Measurements from ENCODE around the gene MARCHF2. TPM values are rescaled to one million over a fixed set of nuclear protein-coding genes. Genes with fewer than 3 reads are reported as not detected.

Gene MARCHF2
- total and polyA plus RNA-seq, 7 donors: 25.8 to 383 (median 283) TPM

GRCh38 chr19:8454218-8454617, 41.1 kb downstream of the MARCHF2 start:
- H3K9me3 ChIP-seq: no peaks in the 10 kb centered on the region
- no peak overlapping the region for H3K4me3 ChIP-seq
- no peak for TF ChIP-seq CTCF (IDR thresholded peaks at IDR 0.05)
- no peak for TF ChIP-seq POLR2A (IDR thresholded peaks at IDR 0.05)
- no peak for TF ChIP-seq EP300 (IDR thresholded peaks at IDR 0.05)
- TF ChIP-seq POLR2AphosphoS5 (IDR thresholded peaks at IDR 0.05): no peak
- H3K27me3 ChIP-seq: no peaks in the 10 kb centered on the region
- H3K27ac ChIP-seq: no peak overlapping the region
- 69 to 82% methylated on average over 1 of the region's 1 CpG for WGBS, 2 donors
- peaks cover 0 to 32% (median 4%) of the 10 kb centered on the region in 4 donors for H3K36me3 ChIP-seq
- H3K4me1 ChIP-seq: peaks cover 0 to 90% (median 84%) of the 10 kb centered on the region in 4 donors
- DNase-seq: no peak
- intact Hi-C loops (cut with DNase I): no loop called here

GRCh38 chr19:8455018-8455417, 41.9 kb downstream of the MARCHF2 start:
- Histone ChIP-seq H3K9me3 (no peaks in the 10 kb centered on the region), H3K4me3 (no peak overlapping the region), H3K4me1 (peaks cover 0 to 94% (median 88%) of the 10 kb centered on the region in 4 donors), H3K36me3 (peaks cover 0 to 32% (median 4%) of the 10 kb centered on the region in 4 donors), H3K27ac (no peak overlapping the region), H3K27me3 (no peaks in the 10 kb centered on the region)
- WGBS, 2 donors: 73 to 94% methylated on average over 5 of the region's 5 CpGs
- peak; percentile 0 for DNase-seq
- intact Hi-C loops (cut with DNase I): no loop called here
- TF ChIP-seq POLR2AphosphoS5 (IDR thresholded peaks at IDR 0.05) (no peak), CTCF (IDR thresholded peaks at IDR 0.05) (no peak), EP300 (IDR thresholded peaks at IDR 0.05) (no peak), POLR2A (IDR thresholded peaks at IDR 0.05) (no peak)

DNA sequence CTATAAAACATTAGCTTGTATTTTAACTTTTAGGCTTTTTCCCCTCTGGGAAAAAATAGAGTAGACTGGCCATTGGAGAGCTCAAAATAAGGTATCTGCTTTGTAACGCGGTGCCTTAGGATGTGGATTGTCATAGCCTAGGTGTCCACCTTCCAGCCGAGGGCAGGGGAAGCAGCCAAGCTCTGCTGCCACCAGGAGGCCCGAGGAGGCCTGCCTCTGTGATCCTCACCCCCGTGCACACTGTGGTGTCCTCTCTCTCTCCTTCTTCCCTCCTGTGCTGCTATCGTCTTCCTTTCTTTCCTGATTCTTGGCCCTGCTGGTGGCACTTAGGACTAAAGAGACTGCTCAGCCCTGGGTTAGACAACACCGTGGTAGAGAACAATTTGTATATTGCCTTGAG, 43.0 kb downstream of the MARCHF2 start:
- Histone ChIP-seq H3K27me3 (no peaks in the 10 kb centered on the region), H3K4me3 (no peak overlapping the region), H3K4me1 (peaks cover 0 to 96% (median 90%) of the 10 kb centered on the region in 4 donors), H3K9me3 (no peaks in the 10 kb centered on the region), H3K36me3 (peaks cover 0 to 32% (median 4%) of the 10 kb centered on the region in 4 donors), H3K27ac (no peak overlapping the region)
- WGBS, 2 donors: 72 to 82% methylated on average over 7 of the region's 7 CpGs
- TF ChIP-seq POLR2A (IDR thresholded peaks at IDR 0.05) (no peak), POLR2AphosphoS5 (IDR thresholded peaks at IDR 0.05) (no peak), EP300 (IDR thresholded peaks at IDR 0.05) (no peak), CTCF (IDR thresholded peaks at IDR 0.05) (no peak)
- peak; percentile 59 for DNase-seq
- intact Hi-C loops (cut with DNase I): no loop called here

DNA sequence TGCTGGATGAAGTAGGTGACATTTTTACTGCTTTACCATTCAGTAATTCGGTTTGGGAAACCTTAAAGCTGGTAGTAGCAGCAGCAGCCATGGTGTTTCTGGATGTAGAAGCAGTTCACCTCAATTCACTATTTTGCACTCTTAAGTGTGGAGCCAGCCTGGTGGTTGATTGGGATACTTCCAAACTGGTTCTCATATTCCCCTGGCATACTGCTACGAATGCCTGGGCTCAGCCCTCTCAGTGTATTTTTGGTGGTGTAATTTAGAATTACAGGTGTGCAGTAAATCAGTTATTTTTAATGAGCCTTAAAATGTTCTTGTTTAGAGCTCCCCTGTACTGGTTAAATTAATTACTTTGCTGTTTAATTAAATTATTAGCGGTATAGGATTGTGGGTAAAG, 44.1 kb downstream of the MARCHF2 start:
- peak overlapping the region in 1 of 4 donors; percentile 61 for H3K27ac ChIP-seq
- H3K27me3 ChIP-seq: no peaks in the 10 kb centered on the region
- H3K9me3 ChIP-seq: no peaks in the 10 kb centered on the region
- peaks cover 0 to 30% (median 4%) of the 10 kb centered on the region in 4 donors for H3K36me3 ChIP-seq
- 78 to 83% methylated on average over 3 of the region's 3 CpGs for WGBS, 2 donors
- TF ChIP-seq CTCF (IDR thresholded peaks at IDR 0.05): peak in 1 of 4 experiments; percentile 9
- no peak for TF ChIP-seq POLR2A (IDR thresholded peaks at IDR 0.05)
- peak; percentile 6 for DNase-seq
- intact Hi-C loops (cut with DNase I): no loop called here
- H3K4me3 ChIP-seq: no peak overlapping the region
- peaks cover 0 to 96% (median 90%) of the 10 kb centered on the region in 4 donors for H3K4me1 ChIP-seq

GRCh38 chr19:8457827-8458226, 44.7 kb downstream of the MARCHF2 start:
- intact Hi-C loops (cut with DNase I): no loop called here
- WGBS, 2 donors: 43 to 62% methylated on average over 1 of the region's 1 CpG
- Histone ChIP-seq H3K9me3 (no peaks in the 10 kb centered on the region), H3K36me3 (peaks cover 0 to 25% (median 4%) of the 10 kb centered on the region in 4 donors), H3K4me1 (peaks cover 0 to 93% (median 87%) of the 10 kb centered on the region in 4 donors), H3K4me3 (no peak overlapping the region), H3K27ac (peak overlapping the region in 3 of 4 donors; percentile 20 to 73 (median 61)), H3K27me3 (no peaks in the 10 kb centered on the region)
- TF ChIP-seq POLR2AphosphoS5 (IDR thresholded peaks at IDR 0.05): no peak
- no peak for TF ChIP-seq EP300 (IDR thresholded peaks at IDR 0.05)
- no peak for TF ChIP-seq CTCF (IDR thresholded peaks at IDR 0.05)
- no peak for TF ChIP-seq POLR2A (IDR thresholded peaks at IDR 0.05)
- DNase-seq: no peak
